Loucy (cell line): ENCODE data around the gene DIRAS1.

Experiments used
- CTCF ChIP-seq: fragments of 200-600 bp; sonication (generic); conservative IDR thresholded peaks from 2 replicates; pipeline ENCODE4 v1.5.1; 2014; ENCODE audit warnings: mild to moderate bottlenecking, antibody characterized with exemption, low read length
- EZH2phosphoT487 ChIP-seq: fragments of 200-600 bp; IDR thresholded peaks from 2 replicates; pipeline ENCODE4 v1.6.1; 2018; ENCODE audit warnings: antibody characterized with exemption, mild to moderate bottlenecking, moderate library complexity, borderline replicate concordance

GRCh38 chr19:2755448-2755705 lies 34.2 kb upstream of the DIRAS1 start:
- TF ChIP-seq CTCF, result no peak
- TF ChIP-seq EZH2phosphoT487, result no peak
